GM23248 (cell line): ENCODE results near the gene CAMTA2.

Experiments
- EZH2 ChIP-seq: fragments of 200-600 bp; sonication (generic); IDR thresholded peaks from 2 replicates; pipeline ENCODE4 v1.6.1; 2018; ENCODE audit warnings: antibody characterized with exemption, mild to moderate bottlenecking; ENCODE audit not compliant: insufficient read depth, poor library complexity, severe bottlenecking
- EZH2phosphoT487 ChIP-seq: fragments of 200-600 bp; sonication (generic); IDR thresholded peaks from 2 replicates; pipeline ENCODE4 v1.6.1; 2018; ENCODE audit warnings: antibody characterized with exemption, moderate library complexity, mild to moderate bottlenecking, low read depth; ENCODE audit not compliant: insufficient read depth

GRCh38 chr17:4935650-4936049, 51.8 kb downstream of the CAMTA2 start:
- TF ChIP-seq EZH2 = no peak
- TF ChIP-seq EZH2phosphoT487 = no peak
